ENCODE data around the gene MRPL11. TPM values are rescaled to one million over a fixed set of nuclear protein-coding genes. Genes with fewer than 3 reads are reported as not detected.

MRPL11 gene
- total and polyA plus RNA-seq, 2 experiments from 2014 or later, result 139 to 237 TPM

DNA sequence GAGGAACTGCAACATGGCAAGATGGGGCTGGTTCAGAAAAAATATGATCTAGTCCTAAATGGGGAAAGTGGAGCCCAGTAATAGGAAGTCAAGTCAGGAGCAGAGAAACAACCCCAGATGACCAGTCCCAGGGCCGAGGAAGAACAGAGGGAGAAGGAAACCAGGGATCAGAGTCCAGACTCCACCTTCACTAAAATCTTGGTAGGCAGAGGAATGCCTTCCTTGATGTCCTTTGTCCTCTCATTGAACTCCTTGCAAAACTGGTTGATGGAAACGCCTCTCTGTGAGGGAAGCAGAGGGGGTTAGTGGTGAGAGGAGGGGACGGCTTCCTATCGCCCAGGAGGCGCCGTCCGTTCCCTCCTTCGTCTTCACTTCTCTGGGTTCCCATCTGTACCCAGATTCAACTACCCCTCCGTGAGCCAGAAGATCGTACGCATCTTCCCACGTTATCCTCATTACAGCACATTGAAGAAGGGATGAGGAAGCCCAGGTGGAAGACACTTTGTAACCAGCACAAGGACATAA lies 607 bp downstream of the MRPL11 start (continued):
- TF ChIP-seq, protein P1, sequence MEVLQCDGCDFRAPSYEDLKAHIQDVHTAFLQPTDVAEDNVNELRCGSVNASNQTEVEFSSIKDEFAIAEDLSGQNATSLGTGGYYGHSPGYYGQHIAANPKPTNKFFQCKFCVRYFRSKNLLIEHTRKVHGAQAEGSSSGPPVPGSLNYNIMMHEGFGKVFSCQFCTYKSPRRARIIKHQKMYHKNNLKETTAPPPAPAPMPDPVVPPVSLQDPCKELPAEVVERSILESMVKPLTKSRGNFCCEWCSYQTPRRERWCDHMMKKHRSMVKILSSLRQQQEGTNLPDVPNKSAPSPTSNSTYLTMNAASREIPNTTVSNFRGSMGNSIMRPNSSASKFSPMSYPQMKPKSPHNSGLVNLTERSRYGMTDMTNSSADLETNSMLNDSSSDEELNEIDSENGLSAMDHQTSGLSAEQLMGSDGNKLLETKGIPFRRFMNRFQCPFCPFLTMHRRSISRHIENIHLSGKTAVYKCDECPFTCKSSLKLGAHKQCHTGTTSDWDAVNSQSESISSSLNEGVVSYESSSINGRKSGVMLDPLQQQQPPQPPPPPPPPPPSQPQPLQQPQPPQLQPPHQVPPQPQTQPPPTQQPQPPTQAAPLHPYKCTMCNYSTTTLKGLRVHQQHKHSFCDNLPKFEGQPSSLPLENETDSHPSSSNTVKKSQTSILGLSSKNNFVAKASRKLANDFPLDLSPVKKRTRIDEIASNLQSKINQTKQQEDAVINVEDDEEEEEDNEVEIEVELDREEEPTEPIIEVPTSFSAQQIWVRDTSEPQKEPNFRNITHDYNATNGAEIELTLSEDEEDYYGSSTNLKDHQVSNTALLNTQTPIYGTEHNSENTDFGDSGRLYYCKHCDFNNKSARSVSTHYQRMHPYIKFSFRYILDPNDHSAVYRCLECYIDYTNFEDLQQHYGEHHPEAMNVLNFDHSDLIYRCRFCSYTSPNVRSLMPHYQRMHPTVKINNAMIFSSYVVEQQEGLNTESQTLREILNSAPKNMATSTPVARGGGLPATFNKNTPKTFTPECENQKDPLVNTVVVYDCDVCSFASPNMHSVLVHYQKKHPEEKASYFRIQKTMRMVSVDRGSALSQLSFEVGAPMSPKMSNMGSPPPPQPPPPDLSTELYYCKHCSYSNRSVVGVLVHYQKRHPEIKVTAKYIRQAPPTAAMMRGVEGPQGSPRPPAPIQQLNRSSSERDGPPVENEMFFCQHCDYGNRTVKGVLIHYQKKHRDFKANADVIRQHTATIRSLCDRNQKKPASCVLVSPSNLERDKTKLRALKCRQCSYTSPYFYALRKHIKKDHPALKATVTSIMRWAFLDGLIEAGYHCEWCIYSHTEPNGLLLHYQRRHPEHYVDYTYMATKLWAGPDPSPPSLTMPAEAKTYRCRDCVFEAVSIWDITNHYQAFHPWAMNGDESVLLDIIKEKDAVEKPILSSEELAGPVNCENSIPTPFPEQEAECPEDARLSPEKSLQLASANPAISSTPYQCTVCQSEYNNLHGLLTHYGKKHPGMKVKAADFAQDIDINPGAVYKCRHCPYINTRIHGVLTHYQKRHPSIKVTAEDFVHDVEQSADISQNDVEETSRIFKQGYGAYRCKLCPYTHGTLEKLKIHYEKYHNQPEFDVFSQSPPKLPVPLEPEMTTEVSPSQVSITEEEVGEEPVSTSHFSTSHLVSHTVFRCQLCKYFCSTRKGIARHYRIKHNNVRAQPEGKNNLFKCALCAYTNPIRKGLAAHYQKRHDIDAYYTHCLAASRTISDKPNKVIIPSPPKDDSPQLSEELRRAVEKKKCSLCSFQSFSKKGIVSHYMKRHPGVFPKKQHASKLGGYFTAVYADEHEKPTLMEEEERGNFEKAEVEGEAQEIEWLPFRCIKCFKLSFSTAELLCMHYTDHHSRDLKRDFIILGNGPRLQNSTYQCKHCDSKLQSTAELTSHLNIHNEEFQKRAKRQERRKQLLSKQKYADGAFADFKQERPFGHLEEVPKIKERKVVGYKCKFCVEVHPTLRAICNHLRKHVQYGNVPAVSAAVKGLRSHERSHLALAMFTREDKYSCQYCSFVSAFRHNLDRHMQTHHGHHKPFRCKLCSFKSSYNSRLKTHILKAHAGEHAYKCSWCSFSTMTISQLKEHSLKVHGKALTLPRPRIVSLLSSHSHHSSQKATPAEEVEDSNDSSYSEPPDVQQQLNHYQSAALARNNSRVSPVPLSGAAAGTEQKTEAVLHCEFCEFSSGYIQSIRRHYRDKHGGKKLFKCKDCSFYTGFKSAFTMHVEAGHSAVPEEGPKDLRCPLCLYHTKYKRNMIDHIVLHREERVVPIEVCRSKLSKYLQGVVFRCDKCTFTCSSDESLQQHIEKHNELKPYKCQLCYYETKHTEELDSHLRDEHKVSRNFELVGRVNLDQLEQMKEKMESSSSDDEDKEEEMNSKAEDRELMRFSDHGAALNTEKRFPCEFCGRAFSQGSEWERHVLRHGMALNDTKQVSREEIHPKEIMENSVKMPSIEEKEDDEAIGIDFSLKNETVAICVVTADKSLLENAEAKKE (CRISPR knock-in tag; IDR thresholded peaks at IDR 0.05), result no peak

DNA sequence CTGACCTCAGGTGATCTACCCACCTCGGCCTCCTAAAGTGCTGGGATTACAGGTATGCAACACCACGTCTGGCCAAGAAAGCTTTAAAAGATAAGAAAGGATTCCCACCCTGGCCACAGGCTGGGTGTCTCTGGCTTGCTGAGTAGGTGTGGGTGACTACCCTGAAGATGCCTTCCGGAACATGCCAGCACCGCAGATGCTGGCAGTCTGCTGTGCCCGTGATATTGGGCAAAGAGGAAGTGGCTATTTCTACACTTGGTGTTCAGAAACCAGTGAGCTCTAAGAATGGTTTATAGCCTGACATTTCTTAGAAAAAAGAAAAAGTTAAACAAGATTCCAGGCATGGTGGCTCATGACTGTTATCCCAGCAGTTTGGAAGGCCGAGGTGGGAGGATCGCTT lies 6.1 kb downstream of the MRPL11 start:
- H3F3A ChIP-seq (replicated peaks; ENCODE audit: low read depth), result peaks cover 9% of the 10 kb centered on the region
- H3K4me2 ChIP-seq, result no peak overlapping the region
- peaks cover 11% of the 10 kb centered on the region; the same call in 1 of the 2 replicates for H3K36me3 ChIP-seq (ENCODE audit: insufficient read depth)
- Mint-ChIP-seq H3K4me1 (peaks cover 3% of the 10 kb centered on the region; the same call in 2 of the 3 replicates), H3K27me3 (ENCODE audit: insufficient read depth, low read depth, poor library complexity) (peaks cover 8% of the 10 kb centered on the region), H3K4me3 (no peak overlapping the region), H3K27ac (no peak overlapping the region), H3K36me3 (ENCODE audit: low read depth) (peaks cover 41% of the 10 kb centered on the region), H3K9me3 (no peaks in the 10 kb centered on the region; the same call in 2 of the 3 replicates)
- H3K27me3 ChIP-seq (ENCODE audit: insufficient read depth), result no peaks in the 10 kb centered on the region
- H3K4me3 ChIP-seq, result no peak overlapping the region
- H4K20me1 ChIP-seq (replicated peaks; ENCODE audit: insufficient read depth), result peaks cover under 1% of the 10 kb centered on the region; the same call in 1 of the 2 replicates
- H3K27ac ChIP-seq (ENCODE audit: low read depth), result no peak overlapping the region
- peaks cover 11% of the 10 kb centered on the region for H3K79me2 ChIP-seq (replicated peaks; ENCODE audit: insufficient read depth)
- ATAC-seq (no peak), DNase-seq (ENCODE audit: low spot score) (no peak)
- H3K4me1 ChIP-seq (ENCODE audit: insufficient read depth), result peaks cover 3% of the 10 kb centered on the region; the same call in 1 of the 2 replicates
- no peaks in the 10 kb centered on the region for H3K9me2 ChIP-seq (ENCODE audit: insufficient read depth)
- no peak overlapping the region for H2AFZ ChIP-seq
- TF ChIP-seq, protein P2, sequence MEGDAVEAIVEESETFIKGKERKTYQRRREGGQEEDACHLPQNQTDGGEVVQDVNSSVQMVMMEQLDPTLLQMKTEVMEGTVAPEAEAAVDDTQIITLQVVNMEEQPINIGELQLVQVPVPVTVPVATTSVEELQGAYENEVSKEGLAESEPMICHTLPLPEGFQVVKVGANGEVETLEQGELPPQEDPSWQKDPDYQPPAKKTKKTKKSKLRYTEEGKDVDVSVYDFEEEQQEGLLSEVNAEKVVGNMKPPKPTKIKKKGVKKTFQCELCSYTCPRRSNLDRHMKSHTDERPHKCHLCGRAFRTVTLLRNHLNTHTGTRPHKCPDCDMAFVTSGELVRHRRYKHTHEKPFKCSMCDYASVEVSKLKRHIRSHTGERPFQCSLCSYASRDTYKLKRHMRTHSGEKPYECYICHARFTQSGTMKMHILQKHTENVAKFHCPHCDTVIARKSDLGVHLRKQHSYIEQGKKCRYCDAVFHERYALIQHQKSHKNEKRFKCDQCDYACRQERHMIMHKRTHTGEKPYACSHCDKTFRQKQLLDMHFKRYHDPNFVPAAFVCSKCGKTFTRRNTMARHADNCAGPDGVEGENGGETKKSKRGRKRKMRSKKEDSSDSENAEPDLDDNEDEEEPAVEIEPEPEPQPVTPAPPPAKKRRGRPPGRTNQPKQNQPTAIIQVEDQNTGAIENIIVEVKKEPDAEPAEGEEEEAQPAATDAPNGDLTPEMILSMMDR (conservative IDR thresholded peaks at IDR 0.05; ENCODE audit: low read depth in 2 of 2), result no peak
- TF ChIP-seq, protein P3, sequence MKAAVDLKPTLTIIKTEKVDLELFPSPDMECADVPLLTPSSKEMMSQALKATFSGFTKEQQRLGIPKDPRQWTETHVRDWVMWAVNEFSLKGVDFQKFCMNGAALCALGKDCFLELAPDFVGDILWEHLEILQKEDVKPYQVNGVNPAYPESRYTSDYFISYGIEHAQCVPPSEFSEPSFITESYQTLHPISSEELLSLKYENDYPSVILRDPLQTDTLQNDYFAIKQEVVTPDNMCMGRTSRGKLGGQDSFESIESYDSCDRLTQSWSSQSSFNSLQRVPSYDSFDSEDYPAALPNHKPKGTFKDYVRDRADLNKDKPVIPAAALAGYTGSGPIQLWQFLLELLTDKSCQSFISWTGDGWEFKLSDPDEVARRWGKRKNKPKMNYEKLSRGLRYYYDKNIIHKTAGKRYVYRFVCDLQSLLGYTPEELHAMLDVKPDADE (IDR thresholded peaks at IDR 0.05), result no peak
- TF ChIP-seq, protein P1 (CRISPR knock-in tag; IDR thresholded peaks at IDR 0.05), result no peak
- TF ChIP-seq EZH2phosphoT487 (IDR thresholded peaks at IDR 0.05; ENCODE audit: unreplicated experiment) (no peak), STAT1 (IDR thresholded peaks at IDR 0.05; ENCODE audit: unreplicated experiment) (no peak), NANOG (IDR thresholded peaks at IDR 0.05; ENCODE audit: borderline replicate concordance) (no peak)

All from GM23338 (cell line).